WTC11 (cell line): Measurements from ENCODE around the gene ADAM19.
"Not testable (repeated sequence)": the region's sequence is repeated elsewhere in the genome, so short reads cannot be mapped to it uniquely, and the experiment has no call there.

Source experiments
- CREB1 ChIP-seq: sonication (generic); formaldehyde crosslinking; IDR thresholded peaks from 2 replicates; pipeline ENCODE4 v1.8.0; 2023; ENCODE audit warnings: mild to moderate bottlenecking, missing genetic modification reagents
- CTCF ChIP-seq: fragments of 200-600 bp; IDR thresholded peaks from 2 replicates; pipeline ENCODE4 v1.8.0; 2022; ENCODE audit warnings: antibody characterized with exemption
- E2F1 ChIP-seq: sonication (generic); formaldehyde crosslinking; IDR thresholded peaks from 2 replicates; pipeline ENCODE4 v1.8.0; 2022; ENCODE audit warnings: mild to moderate bottlenecking, missing genetic modification reagents
- FOXP4 ChIP-seq: sonication (generic); formaldehyde crosslinking; IDR thresholded peaks from 2 replicates; pipeline ENCODE4 v1.8.0; 2022; ENCODE audit warnings: mild to moderate bottlenecking, missing genetic modification reagents
- HMGXB4 ChIP-seq: sonication (generic); formaldehyde crosslinking; IDR thresholded peaks from 2 replicates; pipeline ENCODE4 v1.8.1; 2023; ENCODE audit warnings: mild to moderate bottlenecking, moderate library complexity, missing genetic modification reagents
- MAX ChIP-seq: sonication (generic); formaldehyde crosslinking; IDR thresholded peaks from 2 replicates; pipeline ENCODE4 v1.8.0; 2022; ENCODE audit warnings: mild to moderate bottlenecking, missing genetic modification reagents
- MXD4 ChIP-seq: fragments of 250-450 bp; sonication (Bioruptor Pico); IDR thresholded peaks from 2 replicates; pipeline ENCODE4 v1.8.0; 2021; ENCODE audit warnings: mild to moderate bottlenecking, moderate library complexity, borderline replicate concordance
- PRDM15 ChIP-seq: sonication (generic); formaldehyde crosslinking; IDR thresholded peaks from 2 replicates; pipeline ENCODE4 v1.8.0; 2022; ENCODE audit warnings: missing genetic modification reagents
- TEAD4 ChIP-seq: sonication (generic); formaldehyde crosslinking; IDR thresholded peaks from 2 replicates; pipeline ENCODE4 v1.8.0; 2022; ENCODE audit warnings: mild to moderate bottlenecking, missing genetic modification reagents
- USF2 ChIP-seq: sonication (generic); formaldehyde crosslinking; IDR thresholded peaks from 2 replicates; pipeline ENCODE4 v1.8.1; 2023; ENCODE audit warnings: mild to moderate bottlenecking, missing genetic modification reagents, moderate library complexity
- ZBTB21 ChIP-seq: sonication (generic); formaldehyde crosslinking; IDR thresholded peaks from 2 replicates; pipeline ENCODE4 v1.8.1; 2023; ENCODE audit warnings: mild to moderate bottlenecking, missing genetic modification reagents, borderline replicate concordance

GRCh38 chr5:157429920-157430319 is 145.7 kb downstream of the ADAM19 start:
- not testable (repeated sequence) for TF ChIP-seq CTCF; PRDM15 (CRISPR knock-in tag); E2F1; TEAD4 (CRISPR knock-in tag); ZBTB21 (CRISPR knock-in tag); CREB1 (CRISPR knock-in tag); FOXP4 (CRISPR knock-in tag); HMGXB4 (CRISPR knock-in tag); MXD4; USF2 (CRISPR knock-in tag); MAX (CRISPR knock-in tag)
